Activated naive CD4-positive, alpha-beta T cell treated with Interleukin-2 at 50 U/mL for 16 hours (primary cell): Measurements from ENCODE around the gene CASZ1.

ENCODE experiments used
- DNase-seq: peaks from one replicate; pipeline ENCODE4 v3.0.0-alpha.2; 2020

The CASZ1 gene

GRCh38 chr1:10684221-10684620 is 112.2 kb downstream of the CASZ1 start:
- no peak for DNase-seq

GRCh38 chr1:10682449-10683309 is 113.8 kb downstream of the CASZ1 start:
- DNase-seq, result no peak

- no peak for DNase-seq
These were observed 114.4 kb downstream of the CASZ1 start for GRCh38 chr1:10682108-10682445.

- DNase-seq, result no peak
These were observed 114.9 kb downstream of the CASZ1 start for GRCh38 chr1:10681296-10682107.

- no peak for DNase-seq
These were observed 116.0 kb downstream of the CASZ1 start for GRCh38 chr1:10680487-10680886.

GRCh38 chr1:10679496-10680220 is 116.8 kb downstream of the CASZ1 start:
- DNase-seq, result no peak

GRCh38 chr1:10678852-10679251 is 117.6 kb downstream of the CASZ1 start:
- DNase-seq, result no peak

GRCh38 chr1:10678402-10678801 is 118.0 kb downstream of the CASZ1 start:
- no peak for DNase-seq

GRCh38 chr1:10677491-10678391 is 118.7 kb downstream of the CASZ1 start:
- DNase-seq, result no peak

GRCh38 chr1:10676963-10677362 is 119.5 kb downstream of the CASZ1 start:
- no peak for DNase-seq

- no peak for DNase-seq
These were observed 120.6 kb downstream of the CASZ1 start for GRCh38 chr1:10675813-10676212.

GRCh38 chr1:10674700-10675609 is 121.5 kb downstream of the CASZ1 start:
- no peak for DNase-seq

- no peak for DNase-seq
These were observed 122.2 kb downstream of the CASZ1 start for GRCh38 chr1:10674222-10674621.

GRCh38 chr1:10673109-10673711 is 123.2 kb downstream of the CASZ1 start:
- DNase-seq, result no peak

GRCh38 chr1:10672343-10673050 is 123.9 kb downstream of the CASZ1 start:
- no peak for DNase-seq

- no peak for DNase-seq
These were observed 124.7 kb downstream of the CASZ1 start for GRCh38 chr1:10671622-10672342.

GRCh38 chr1:10671090-10671489 is 125.4 kb downstream of the CASZ1 start:
- DNase-seq, result no peak

- no peak for DNase-seq
These were observed 126.3 kb downstream of the CASZ1 start for GRCh38 chr1:10670190-10670589.

GRCh38 chr1:10669570-10669969 is 126.9 kb downstream of the CASZ1 start:
- DNase-seq, result no peak
